Neural cell (in vitro differentiated cells): ENCODE data around the gene TET1. TPM values are rescaled to one million over a fixed set of nuclear protein-coding genes. Genes with fewer than 3 reads are reported as not detected.
"Not testable (repeated sequence)": the region's sequence is repeated elsewhere in the genome, so short reads cannot be mapped to it uniquely, and the experiment has no call there.

Experiments
- H2AFZ ChIP-seq: fragments of 200-600, 300-800 bp; sonication (generic), shearing (Covaris generic); 2 replicates; pipeline ENCODE4 v1.6.0; 2014; ENCODE audit warnings: low read depth, mild to moderate bottlenecking, antibody characterized with exemption, low read length, moderate library complexity
- H3F3A ChIP-seq: fragments of 200-600 bp; shearing (Covaris generic); 2 replicates; pipeline ENCODE4 v1.6.1; 2016; ENCODE audit warnings: mild to moderate bottlenecking, moderate library complexity, mixed read lengths, antibody characterized with exemption, low read length; ENCODE audit not compliant: insufficient read depth, poor library complexity, severe bottlenecking
- H3K27ac ChIP-seq: fragments of 200-600, 300-800 bp; sonication (generic), shearing (Covaris generic); 2 replicates; pipeline ENCODE4 v1.5.1; 2014; ENCODE audit warnings: mild to moderate bottlenecking, low read length, moderate library complexity
- H3K27me3 ChIP-seq: fragments of 300-800, 200-600 bp; sonication (generic), shearing (Covaris generic); 2 replicates; pipeline ENCODE4 v1.6.0; 2014; ENCODE audit warnings: mild to moderate bottlenecking, low read depth, low read length, moderate library complexity; ENCODE audit not compliant: insufficient read depth
- H3K36me3 ChIP-seq: fragments of 300-800, 200-600 bp; sonication (generic), shearing (Covaris generic); 2 replicates; pipeline ENCODE4 v1.5.1; 2014; ENCODE audit warnings: mild to moderate bottlenecking, antibody characterized with exemption, low read length, moderate library complexity; ENCODE audit not compliant: insufficient read depth
- H3K4me2 ChIP-seq: fragments of 300-800, 200-600 bp; sonication (generic), shearing (Covaris generic); 2 replicates; pipeline ENCODE4 v1.6.0; 2014; ENCODE audit warnings: mild to moderate bottlenecking, low read length
- H3K4me3 ChIP-seq: fragments of 300-800, 200-600 bp; sonication (generic), shearing (Covaris generic); 2 replicates; pipeline ENCODE4 v1.5.1; 2014; ENCODE audit warnings: mild to moderate bottlenecking, low read length, moderate library complexity
- H3K79me2 ChIP-seq: fragments of 200-600 bp; shearing (Covaris generic); replicated peaks from 2 replicates; pipeline ENCODE4 v1.6.0; 2014; ENCODE audit warnings: mild to moderate bottlenecking, low read length, moderate library complexity; ENCODE audit not compliant: insufficient read depth
- H3K9ac ChIP-seq: fragments of 300-800, 200-600 bp; sonication (generic), shearing (Covaris generic); 2 replicates; pipeline ENCODE4 v1.6.1; 2016; ENCODE audit warnings: mild to moderate bottlenecking, low read length, mixed read lengths
- H3K9me2 ChIP-seq: fragments of 200-600 bp; shearing (Covaris generic); 2 replicates; pipeline ENCODE4 v1.6.1; 2016; ENCODE audit warnings: mild to moderate bottlenecking, low read length, mixed read lengths; ENCODE audit not compliant: insufficient read depth
- H3K9me3 ChIP-seq: fragments of 200-600, 300-800 bp; sonication (generic), shearing (Covaris generic); 2 replicates; pipeline ENCODE4 v1.6.1; 2016; ENCODE audit warnings: mild to moderate bottlenecking, mixed run types, low read length, moderate library complexity, mixed read lengths
- H4K20me1 ChIP-seq: fragments of 200-600 bp; shearing (Covaris generic); 2 replicates; pipeline ENCODE4 v1.6.1; 2016; ENCODE audit warnings: mild to moderate bottlenecking, mixed run types; ENCODE audit not compliant: insufficient read depth
- EP300 ChIP-seq: fragments of 450-650 bp; conservative IDR thresholded peaks from 2 replicates; pipeline ENCODE4 v1.6.1; 2014; ENCODE audit warnings: antibody characterized with exemption, mild to moderate bottlenecking, moderate library complexity; ENCODE audit not compliant: poor library complexity, severe bottlenecking
- EZH2 ChIP-seq: fragments of 200-600, 300-800 bp; shearing (Covaris generic), sonication (generic); IDR thresholded peaks from 2 replicates; pipeline ENCODE4 v1.6.1; 2014; ENCODE audit warnings: antibody characterized with exemption, low read length, borderline replicate concordance, mild to moderate bottlenecking; ENCODE audit not compliant: insufficient read depth, poor library complexity, severe bottlenecking
- RAD21 ChIP-seq: fragments of 450-650 bp; conservative IDR thresholded peaks from 2 replicates; pipeline ENCODE4 v1.6.1; 2014; ENCODE audit warnings: antibody characterized with exemption, mild to moderate bottlenecking, moderate library complexity
- polyA plus RNA-seq: library from polyadenylated mRNA; depleted of rRNA; stranded (reverse); fragments of >200 nt; gene quantifications from 2 replicates; pipeline ENCODE4 v1.2.3, GENCODE V29; 2014
- TF ChIP-seq, protein P1 (sequence below): fragments of 450-650 bp; IDR thresholded peaks from 2 replicates; pipeline ENCODE4 v1.5.1; 2014; ENCODE audit warnings: antibody characterized with exemption, mild to moderate bottlenecking, moderate library complexity; ENCODE audit not compliant: poor library complexity, severe bottlenecking
- TF ChIP-seq, protein P2 (sequence below): IDR thresholded peaks from 2 replicates; pipeline ENCODE4 v1.6.1; 2012; ENCODE audit warnings: borderline replicate concordance

Gene TET1
- polyA plus RNA-seq, 1 donor from 2014 or later = 3.6 TPM

DNA sequence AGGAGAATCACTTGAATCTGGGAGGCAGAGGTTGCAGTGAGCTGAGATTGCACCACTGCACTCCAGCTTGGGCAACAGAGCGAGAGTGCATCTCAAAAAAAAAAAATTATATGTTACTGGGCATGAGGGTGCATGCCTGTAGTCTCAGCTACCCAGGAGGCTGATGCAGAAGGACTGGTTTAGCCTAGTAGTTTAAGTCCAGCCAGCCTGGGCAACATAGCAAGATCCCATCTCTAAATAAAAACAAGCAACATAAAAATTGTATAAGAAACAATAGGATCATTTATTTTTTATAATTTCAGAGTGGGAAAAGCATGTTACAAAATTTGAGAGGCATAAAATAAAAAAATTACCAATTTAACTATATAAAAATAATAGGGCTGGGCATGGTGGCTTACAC is 145.4 kb downstream of the TET1 start:
- H3K79me2 ChIP-seq = no peaks in the 10 kb centered on the region
- H3K9me2 ChIP-seq = no peaks in the 10 kb centered on the region
- no peak overlapping the region for H3K27ac ChIP-seq
- no peak for TF ChIP-seq EP300
- no peak for TF ChIP-seq RAD21
- no peak for TF ChIP-seq EZH2
- TF ChIP-seq, protein P1, sequence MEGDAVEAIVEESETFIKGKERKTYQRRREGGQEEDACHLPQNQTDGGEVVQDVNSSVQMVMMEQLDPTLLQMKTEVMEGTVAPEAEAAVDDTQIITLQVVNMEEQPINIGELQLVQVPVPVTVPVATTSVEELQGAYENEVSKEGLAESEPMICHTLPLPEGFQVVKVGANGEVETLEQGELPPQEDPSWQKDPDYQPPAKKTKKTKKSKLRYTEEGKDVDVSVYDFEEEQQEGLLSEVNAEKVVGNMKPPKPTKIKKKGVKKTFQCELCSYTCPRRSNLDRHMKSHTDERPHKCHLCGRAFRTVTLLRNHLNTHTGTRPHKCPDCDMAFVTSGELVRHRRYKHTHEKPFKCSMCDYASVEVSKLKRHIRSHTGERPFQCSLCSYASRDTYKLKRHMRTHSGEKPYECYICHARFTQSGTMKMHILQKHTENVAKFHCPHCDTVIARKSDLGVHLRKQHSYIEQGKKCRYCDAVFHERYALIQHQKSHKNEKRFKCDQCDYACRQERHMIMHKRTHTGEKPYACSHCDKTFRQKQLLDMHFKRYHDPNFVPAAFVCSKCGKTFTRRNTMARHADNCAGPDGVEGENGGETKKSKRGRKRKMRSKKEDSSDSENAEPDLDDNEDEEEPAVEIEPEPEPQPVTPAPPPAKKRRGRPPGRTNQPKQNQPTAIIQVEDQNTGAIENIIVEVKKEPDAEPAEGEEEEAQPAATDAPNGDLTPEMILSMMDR = no peak
- TF ChIP-seq, protein P2, sequence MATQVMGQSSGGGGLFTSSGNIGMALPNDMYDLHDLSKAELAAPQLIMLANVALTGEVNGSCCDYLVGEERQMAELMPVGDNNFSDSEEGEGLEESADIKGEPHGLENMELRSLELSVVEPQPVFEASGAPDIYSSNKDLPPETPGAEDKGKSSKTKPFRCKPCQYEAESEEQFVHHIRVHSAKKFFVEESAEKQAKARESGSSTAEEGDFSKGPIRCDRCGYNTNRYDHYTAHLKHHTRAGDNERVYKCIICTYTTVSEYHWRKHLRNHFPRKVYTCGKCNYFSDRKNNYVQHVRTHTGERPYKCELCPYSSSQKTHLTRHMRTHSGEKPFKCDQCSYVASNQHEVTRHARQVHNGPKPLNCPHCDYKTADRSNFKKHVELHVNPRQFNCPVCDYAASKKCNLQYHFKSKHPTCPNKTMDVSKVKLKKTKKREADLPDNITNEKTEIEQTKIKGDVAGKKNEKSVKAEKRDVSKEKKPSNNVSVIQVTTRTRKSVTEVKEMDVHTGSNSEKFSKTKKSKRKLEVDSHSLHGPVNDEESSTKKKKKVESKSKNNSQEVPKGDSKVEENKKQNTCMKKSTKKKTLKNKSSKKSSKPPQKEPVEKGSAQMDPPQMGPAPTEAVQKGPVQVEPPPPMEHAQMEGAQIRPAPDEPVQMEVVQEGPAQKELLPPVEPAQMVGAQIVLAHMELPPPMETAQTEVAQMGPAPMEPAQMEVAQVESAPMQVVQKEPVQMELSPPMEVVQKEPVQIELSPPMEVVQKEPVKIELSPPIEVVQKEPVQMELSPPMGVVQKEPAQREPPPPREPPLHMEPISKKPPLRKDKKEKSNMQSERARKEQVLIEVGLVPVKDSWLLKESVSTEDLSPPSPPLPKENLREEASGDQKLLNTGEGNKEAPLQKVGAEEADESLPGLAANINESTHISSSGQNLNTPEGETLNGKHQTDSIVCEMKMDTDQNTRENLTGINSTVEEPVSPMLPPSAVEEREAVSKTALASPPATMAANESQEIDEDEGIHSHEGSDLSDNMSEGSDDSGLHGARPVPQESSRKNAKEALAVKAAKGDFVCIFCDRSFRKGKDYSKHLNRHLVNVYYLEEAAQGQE = no peak
- H3F3A ChIP-seq = no peaks in the 10 kb centered on the region
- H3K36me3 ChIP-seq = no peaks in the 10 kb centered on the region
- H3K27me3 ChIP-seq = no peaks in the 10 kb centered on the region
- H3K9ac ChIP-seq = no peak overlapping the region
- no peak overlapping the region for H3K4me3 ChIP-seq
- H3K9me3 ChIP-seq = no peaks in the 10 kb centered on the region
- no peak overlapping the region for H2AFZ ChIP-seq
- H3K4me2 ChIP-seq = no peak overlapping the region
- H4K20me1 ChIP-seq = no peaks in the 10 kb centered on the region

DNA sequence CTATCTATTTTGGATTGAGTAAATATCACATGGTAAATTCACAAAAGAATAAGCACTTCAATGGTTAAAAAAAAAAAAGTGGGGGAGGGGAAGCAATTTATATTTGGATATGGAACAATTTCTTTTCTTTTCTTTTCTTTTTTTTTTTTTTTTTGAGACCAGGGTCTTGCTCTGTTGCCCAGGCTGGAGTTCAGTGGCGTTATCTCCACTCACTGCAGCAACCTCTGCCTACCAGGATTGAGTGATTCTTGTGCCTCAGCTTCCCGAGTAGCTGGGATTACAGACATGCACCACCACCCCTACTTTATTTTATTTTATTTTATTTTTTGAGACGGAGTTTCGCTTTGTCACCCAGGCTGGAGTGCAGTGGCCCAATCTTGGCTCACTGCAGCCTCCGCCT is 148.8 kb downstream of the TET1 start:
- not testable (repeated sequence) for H3K27ac ChIP-seq, H3K9ac ChIP-seq, H4K20me1 ChIP-seq, H3K36me3 ChIP-seq, H2AFZ ChIP-seq, H3K27me3 ChIP-seq, H3K4me2 ChIP-seq, H3K9me3 ChIP-seq, H3K9me2 ChIP-seq, H3F3A ChIP-seq, H3K79me2 ChIP-seq, H3K4me3 ChIP-seq

DNA sequence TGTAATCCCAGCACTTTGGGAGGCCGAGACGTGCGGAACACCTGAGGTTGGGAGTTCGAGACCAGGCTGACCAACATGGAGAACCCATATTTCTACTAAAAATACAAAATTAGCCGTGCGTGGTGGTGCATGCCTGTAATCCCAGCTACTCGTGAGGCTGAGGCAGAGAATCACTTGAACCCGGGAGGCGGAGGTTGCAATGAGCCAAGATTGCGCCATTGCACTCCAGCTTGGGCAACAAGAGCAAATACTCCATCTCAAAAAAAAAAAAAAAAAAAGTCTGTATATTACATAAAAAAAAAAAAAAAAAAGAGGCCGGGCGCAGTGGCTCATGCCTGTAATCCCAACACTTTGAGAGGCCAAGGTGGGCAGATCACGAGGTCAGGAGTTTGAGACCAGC is 152.9 kb downstream of the TET1 start:
- H3K4me2 ChIP-seq, H3K9ac ChIP-seq, H3K4me3 ChIP-seq, H3K9me3 ChIP-seq, H3K36me3 ChIP-seq, H3K27ac ChIP-seq, H2AFZ ChIP-seq, H3K27me3 ChIP-seq, H3F3A ChIP-seq, H3K9me2 ChIP-seq, H3K79me2 ChIP-seq, H4K20me1 ChIP-seq: not testable (repeated sequence)
